ENCODE measurements around the gene KCTD18.

GRCh38 chr2:200448455-200448854, 61.4 kb downstream of the KCTD18 start:
- no peak for TF ChIP-seq GATA2 (IDR thresholded peaks at IDR 0.05; ENCODE audit: low read depth, low read length)
- no peak for TF ChIP-seq GATA3 (IDR thresholded peaks at IDR 0.05; ENCODE audit: low read depth, low read length)
